ENCODE data around the gene HOXC11.
A peak's percentile ranks its signal among the peaks of the same experiment; 100 is the strongest.

HOXC11 gene

GRCh38 chr12:53980104-53980801 is 7.3 kb downstream of the HOXC11 start:
- H3K4me1 Mint-ChIP-seq, result peaks cover 14% of the 10 kb centered on the region
- H3K27me3 Mint-ChIP-seq, result peaks cover 91% of the 10 kb centered on the region
- H3K4me3 Mint-ChIP-seq, result no peak overlapping the region
- no peaks in the 10 kb centered on the region for H3K36me3 Mint-ChIP-seq (ENCODE audit: low read depth)
- DNase-seq (no peak), ATAC-seq (no peak)
- H3K27ac Mint-ChIP-seq, result no peak overlapping the region
- no peaks in the 10 kb centered on the region for H3K9me3 Mint-ChIP-seq

- no peaks in the 10 kb centered on the region for H3K9me3 Mint-ChIP-seq
- H3K36me3 Mint-ChIP-seq (ENCODE audit: low read depth), result no peaks in the 10 kb centered on the region
- no peak overlapping the region for H3K27ac Mint-ChIP-seq
- DNase-seq, result no peak
- H3K4me1 Mint-ChIP-seq, result peaks cover 14% of the 10 kb centered on the region
- peaks cover 90% of the 10 kb centered on the region for H3K27me3 Mint-ChIP-seq
- no peak for ATAC-seq
- H3K4me3 Mint-ChIP-seq, result no peak overlapping the region
Observed at GRCh38 chr12:53980802-53981496, 8.0 kb downstream of the HOXC11 start.

GRCh38 chr12:53981634-53982565 is 9.0 kb downstream of the HOXC11 start:
- Mint-ChIP-seq H3K4me1 (peaks cover 17% of the 10 kb centered on the region), H3K9me3 (no peaks in the 10 kb centered on the region), H3K4me3 (no peak overlapping the region), H3K27me3 (peaks cover 90% of the 10 kb centered on the region), H3K36me3 (ENCODE audit: low read depth) (no peaks in the 10 kb centered on the region), H3K27ac (no peak overlapping the region)
- ATAC-seq (no peak), DNase-seq (no peak)

GRCh38 chr12:53982648-53983567 is 10.0 kb downstream of the HOXC11 start:
- ATAC-seq (no peak), DNase-seq (no peak)
- Mint-ChIP-seq H3K4me3 (no peak overlapping the region), H3K4me1 (peaks cover 17% of the 10 kb centered on the region), H3K27ac (no peak overlapping the region), H3K9me3 (no peaks in the 10 kb centered on the region), H3K27me3 (peaks cover 91% of the 10 kb centered on the region), H3K36me3 (ENCODE audit: low read depth) (no peaks in the 10 kb centered on the region)

GRCh38 chr12:53983568-53983949 is 10.6 kb downstream of the HOXC11 start:
- ATAC-seq (no peak), DNase-seq (no peak)
- H3K36me3 Mint-ChIP-seq (ENCODE audit: low read depth), result no peaks in the 10 kb centered on the region
- peaks cover 17% of the 10 kb centered on the region for H3K4me1 Mint-ChIP-seq
- H3K4me3 Mint-ChIP-seq, result no peak overlapping the region
- peaks cover 91% of the 10 kb centered on the region for H3K27me3 Mint-ChIP-seq
- H3K9me3 Mint-ChIP-seq, result no peaks in the 10 kb centered on the region
- H3K27ac Mint-ChIP-seq, result no peak overlapping the region

- Mint-ChIP-seq H3K27me3 (peaks cover 90% of the 10 kb centered on the region), H3K36me3 (ENCODE audit: low read depth) (no peaks in the 10 kb centered on the region), H3K9me3 (no peaks in the 10 kb centered on the region), H3K27ac (no peak overlapping the region), H3K4me1 (peaks cover 19% of the 10 kb centered on the region), H3K4me3 (no peak overlapping the region)
- no peak for ATAC-seq
- DNase-seq, result no peak
Observed at GRCh38 chr12:53983950-53984572, 11.1 kb downstream of the HOXC11 start.

GRCh38 chr12:53984901-53985691 is 12.2 kb downstream of the HOXC11 start, which contains the start of gene HOXC10:
Gene HOXC10 (plus strand): TSS chr12:53985146. CDS start chr12:53985260, 114 bp downstream.
- peak; percentile 89 for DNase-seq
- peak; percentile 68 for ATAC-seq
- Mint-ChIP-seq H3K27ac (peak within 1 kb of the TSS; percentile 76), H3K4me1 (peaks cover 30% of the 10 kb centered on the region), H3K4me3 (peak within 1 kb of the TSS; percentile 29), H3K36me3 (ENCODE audit: low read depth) (no peaks in the 10 kb centered on the region), H3K9me3 (no peaks in the 10 kb centered on the region), H3K27me3 (peaks cover 90% of the 10 kb centered on the region)

- H3K4me1 Mint-ChIP-seq, result peaks cover 33% of the 10 kb centered on the region
- no peaks in the 10 kb centered on the region for H3K9me3 Mint-ChIP-seq
- peak overlapping the region; percentile 76 for H3K27ac Mint-ChIP-seq
- no peaks in the 10 kb centered on the region for H3K36me3 Mint-ChIP-seq (ENCODE audit: low read depth)
- no peak overlapping the region for H3K4me3 Mint-ChIP-seq
- peaks cover 90% of the 10 kb centered on the region for H3K27me3 Mint-ChIP-seq
- ATAC-seq (no peak), DNase-seq (no peak)
Observed at GRCh38 chr12:53985692-53985993, 12.7 kb downstream of the HOXC11 start.

GRCh38 chr12:53985994-53986685 is 13.2 kb downstream of the HOXC11 start:
- no peaks in the 10 kb centered on the region for H3K36me3 Mint-ChIP-seq (ENCODE audit: low read depth)
- ATAC-seq (no peak), DNase-seq (no peak)
- peaks cover 91% of the 10 kb centered on the region for H3K27me3 Mint-ChIP-seq
- no peak overlapping the region for H3K27ac Mint-ChIP-seq
- no peak overlapping the region for H3K4me3 Mint-ChIP-seq
- H3K9me3 Mint-ChIP-seq, result no peaks in the 10 kb centered on the region
- H3K4me1 Mint-ChIP-seq, result peaks cover 36% of the 10 kb centered on the region

- Mint-ChIP-seq H3K36me3 (ENCODE audit: low read depth) (no peaks in the 10 kb centered on the region), H3K4me1 (peaks cover 36% of the 10 kb centered on the region), H3K9me3 (no peaks in the 10 kb centered on the region), H3K27me3 (peaks cover 89% of the 10 kb centered on the region), H3K4me3 (no peak overlapping the region), H3K27ac (no peak overlapping the region)
- no peak for DNase-seq
- ATAC-seq, result no peak
Observed at GRCh38 chr12:53986686-53987483, 14.0 kb downstream of the HOXC11 start.

- Mint-ChIP-seq H3K27ac (no peak overlapping the region), H3K9me3 (no peaks in the 10 kb centered on the region), H3K4me3 (no peak overlapping the region), H3K27me3 (peaks cover 89% of the 10 kb centered on the region), H3K4me1 (peaks cover 40% of the 10 kb centered on the region), H3K36me3 (ENCODE audit: low read depth) (no peaks in the 10 kb centered on the region)
- ATAC-seq, result no peak
- no peak for DNase-seq
Observed at GRCh38 chr12:53987787-53988230, 14.9 kb downstream of the HOXC11 start.

Data from activated naive CD8-positive, alpha-beta T cell treated with anti-CD3 and anti-CD28 coated beads, Interleukin-2, amount 50 U/mL, for 24 hours (primary cell).